Measurements from ENCODE around the gene CEP20.
A peak's percentile ranks its signal among the peaks of the same experiment; 100 is the strongest.

The CEP20 gene

DNA sequence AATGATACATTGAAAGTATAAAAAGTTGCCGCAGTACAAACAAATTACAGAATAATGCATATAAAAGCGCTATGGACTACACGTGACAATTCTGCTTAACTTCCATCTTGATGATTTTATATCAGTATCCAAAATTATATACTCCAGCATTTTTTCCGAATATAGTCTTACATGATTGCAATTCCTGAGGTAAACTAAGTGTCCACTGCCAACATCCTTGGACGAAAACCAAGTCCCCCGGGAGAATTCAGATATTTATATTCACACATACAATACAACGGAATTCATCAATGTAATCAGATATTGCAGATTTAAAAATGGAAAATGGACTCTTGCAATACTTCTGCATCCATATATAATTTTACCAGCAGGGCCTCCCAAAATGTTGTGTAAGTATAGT lies 22.7 kb downstream of the CEP20 start:
- Histone ChIP-seq H3K4me3 (ENCODE audit: low read depth, low read length) (no peak overlapping the region), H3K9me3 (ENCODE audit: severe bottlenecking) (no peaks in the 10 kb centered on the region), H3K27me3 (ENCODE audit: insufficient read depth, low read depth, severe bottlenecking) (no peaks in the 10 kb centered on the region), H3K27ac (no peak overlapping the region), H3K36me3 (peaks cover 29% of the 10 kb centered on the region)
- DNase-seq = no peak
- TF ChIP-seq, protein P1, sequence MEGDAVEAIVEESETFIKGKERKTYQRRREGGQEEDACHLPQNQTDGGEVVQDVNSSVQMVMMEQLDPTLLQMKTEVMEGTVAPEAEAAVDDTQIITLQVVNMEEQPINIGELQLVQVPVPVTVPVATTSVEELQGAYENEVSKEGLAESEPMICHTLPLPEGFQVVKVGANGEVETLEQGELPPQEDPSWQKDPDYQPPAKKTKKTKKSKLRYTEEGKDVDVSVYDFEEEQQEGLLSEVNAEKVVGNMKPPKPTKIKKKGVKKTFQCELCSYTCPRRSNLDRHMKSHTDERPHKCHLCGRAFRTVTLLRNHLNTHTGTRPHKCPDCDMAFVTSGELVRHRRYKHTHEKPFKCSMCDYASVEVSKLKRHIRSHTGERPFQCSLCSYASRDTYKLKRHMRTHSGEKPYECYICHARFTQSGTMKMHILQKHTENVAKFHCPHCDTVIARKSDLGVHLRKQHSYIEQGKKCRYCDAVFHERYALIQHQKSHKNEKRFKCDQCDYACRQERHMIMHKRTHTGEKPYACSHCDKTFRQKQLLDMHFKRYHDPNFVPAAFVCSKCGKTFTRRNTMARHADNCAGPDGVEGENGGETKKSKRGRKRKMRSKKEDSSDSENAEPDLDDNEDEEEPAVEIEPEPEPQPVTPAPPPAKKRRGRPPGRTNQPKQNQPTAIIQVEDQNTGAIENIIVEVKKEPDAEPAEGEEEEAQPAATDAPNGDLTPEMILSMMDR (IDR thresholded peaks at IDR 0.05; ENCODE audit: low read depth, low read length) = no peak

DNA sequence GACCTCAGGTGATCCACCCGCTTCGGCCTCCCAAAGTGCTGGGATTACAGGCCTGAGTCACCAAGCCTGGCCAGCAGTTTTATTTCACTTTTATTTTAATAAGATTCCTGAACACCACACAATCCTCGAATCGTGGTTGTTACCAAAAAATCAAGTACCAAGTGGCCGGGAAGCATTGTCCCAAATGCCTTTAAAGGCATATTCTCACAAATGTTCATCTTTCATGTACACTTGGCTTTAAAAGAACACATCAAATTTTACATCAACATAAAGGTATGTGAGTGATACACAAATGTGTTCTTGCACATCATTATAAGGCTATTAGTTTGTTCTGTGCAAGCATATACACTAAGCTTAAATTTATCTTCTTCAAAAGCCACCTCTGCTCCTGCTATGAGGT lies 23.5 kb downstream of the CEP20 start:
- Histone ChIP-seq H3K27me3 (ENCODE audit: insufficient read depth, low read depth, severe bottlenecking) (no peaks in the 10 kb centered on the region), H3K9me3 (ENCODE audit: severe bottlenecking) (no peaks in the 10 kb centered on the region), H3K27ac (no peak overlapping the region), H3K36me3 (peaks cover 22% of the 10 kb centered on the region), H3K4me3 (ENCODE audit: low read depth, low read length) (no peak overlapping the region)
- TF ChIP-seq, protein P1 (IDR thresholded peaks at IDR 0.05; ENCODE audit: low read depth, low read length) = no peak
- DNase-seq = no peak

DNA sequence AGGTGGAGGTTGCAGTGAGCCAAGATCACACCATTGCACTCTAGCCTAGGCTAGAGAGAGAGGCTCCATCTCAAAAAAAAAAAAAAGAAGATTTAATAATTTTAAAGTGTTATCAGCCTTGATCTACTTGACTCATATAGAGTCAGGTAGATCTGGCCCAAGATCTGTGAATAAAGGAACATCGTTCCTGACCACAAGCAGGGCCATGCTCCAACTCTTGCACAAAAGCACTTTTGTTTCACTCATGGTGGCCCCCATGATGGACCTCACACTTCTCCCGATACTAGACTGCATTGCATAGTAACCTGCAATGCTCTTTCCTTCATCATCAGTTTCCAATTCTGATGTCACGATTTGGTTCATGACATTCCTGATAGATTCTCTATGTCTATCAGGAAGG lies 26.4 kb downstream of the CEP20 start:
- Histone ChIP-seq H3K36me3 (peaks cover 9% of the 10 kb centered on the region), H3K4me3 (ENCODE audit: low read depth, low read length) (no peak overlapping the region), H3K9me3 (ENCODE audit: severe bottlenecking) (no peaks in the 10 kb centered on the region), H3K27me3 (ENCODE audit: insufficient read depth, low read depth, severe bottlenecking) (peaks cover 21% of the 10 kb centered on the region), H3K27ac (no peak overlapping the region)
- DNase-seq = no peak
- TF ChIP-seq, protein P1 (IDR thresholded peaks at IDR 0.05; ENCODE audit: low read depth, low read length) = no peak

DNA sequence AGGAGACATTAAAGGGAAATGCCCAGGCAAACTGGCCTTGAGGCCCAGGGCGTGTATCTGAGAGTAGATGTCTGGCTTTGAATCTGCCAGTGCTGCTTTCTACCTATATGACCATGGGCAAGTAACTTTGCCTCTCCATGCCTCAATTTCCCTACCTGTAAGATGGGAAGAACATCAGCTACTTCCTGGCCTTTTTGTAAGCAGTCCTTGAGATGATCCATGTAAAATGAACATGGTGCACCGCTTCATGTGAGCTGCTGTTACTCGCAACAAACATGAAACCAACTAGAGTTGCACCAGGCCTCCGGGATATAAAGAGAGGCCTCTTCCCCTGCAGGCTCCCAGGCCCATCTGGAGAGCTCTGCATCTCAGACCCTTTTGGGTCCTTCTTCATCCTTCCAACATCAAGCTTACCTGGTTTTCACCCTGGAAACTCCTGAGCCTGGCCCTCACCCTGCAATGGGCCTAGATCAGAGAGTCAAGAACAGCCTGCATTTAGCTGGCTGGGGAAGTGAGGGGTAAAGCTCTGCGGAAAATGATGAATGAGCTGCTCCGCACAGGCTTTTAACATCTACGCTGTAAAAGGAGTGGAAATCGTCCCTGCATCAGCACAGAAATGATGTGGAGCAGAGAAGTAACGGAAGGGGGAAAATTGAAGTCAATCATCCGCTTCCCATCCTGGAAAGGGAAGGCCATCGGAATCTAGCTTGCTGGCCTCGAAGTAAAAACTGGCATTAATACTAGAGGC lies 29.3 kb downstream of the CEP20 start:
- Histone ChIP-seq H3K36me3 (no peaks in the 10 kb centered on the region), H3K4me3 (ENCODE audit: low read depth, low read length) (no peak overlapping the region), H3K27ac (no peak overlapping the region), H3K27me3 (ENCODE audit: insufficient read depth, low read depth, severe bottlenecking) (peaks cover 32% of the 10 kb centered on the region), H3K9me3 (ENCODE audit: severe bottlenecking) (no peaks in the 10 kb centered on the region)
- no peak for DNase-seq
- TF ChIP-seq, protein P1 (IDR thresholded peaks at IDR 0.05; ENCODE audit: low read depth, low read length) = no peak

DNA sequence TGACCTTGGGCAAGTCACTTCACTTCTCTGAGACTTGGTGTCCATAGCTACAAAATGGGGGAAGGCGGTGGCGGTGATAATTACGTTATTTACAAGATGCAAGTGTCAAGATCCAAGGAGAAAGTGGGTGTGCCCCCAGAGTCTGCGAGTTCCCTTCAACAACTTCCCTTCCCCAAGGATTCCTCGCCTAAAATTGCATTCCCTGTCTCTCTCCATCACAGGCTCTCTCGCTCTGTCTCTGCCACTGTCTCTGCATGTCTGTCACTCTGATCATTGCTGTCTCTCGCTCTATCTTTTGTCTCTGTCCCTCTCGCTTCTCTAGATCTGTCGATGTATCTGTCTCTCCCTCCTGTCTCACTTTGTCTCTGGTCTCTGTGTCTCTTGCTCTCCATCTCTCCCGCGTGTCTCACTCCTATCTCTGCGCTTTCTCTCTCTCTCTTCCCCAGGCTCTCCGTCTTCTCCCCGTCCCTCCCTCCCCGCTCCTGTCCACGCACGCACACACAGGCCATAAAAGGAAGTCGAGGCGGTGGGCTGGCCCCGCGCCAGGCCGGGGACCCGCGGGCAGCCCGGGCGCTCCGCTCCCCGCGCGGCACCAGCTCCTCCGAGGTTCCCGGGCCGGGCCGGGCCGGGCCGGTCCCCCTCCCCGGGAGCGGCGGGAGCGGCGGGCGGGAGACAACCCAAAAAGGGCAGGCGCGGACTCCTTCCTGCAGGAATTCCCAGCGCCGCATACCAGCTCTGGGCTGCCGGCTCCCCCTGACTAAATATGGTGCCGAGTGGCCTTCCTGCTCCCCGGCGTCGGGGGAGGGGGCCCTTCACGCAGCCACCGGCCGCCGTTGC lies 30.5 kb downstream of the CEP20 start:
- Histone ChIP-seq H3K9me3 (ENCODE audit: severe bottlenecking) (no peaks in the 10 kb centered on the region), H3K27me3 (ENCODE audit: insufficient read depth, low read depth, severe bottlenecking) (peaks cover 32% of the 10 kb centered on the region), H3K4me3 (ENCODE audit: low read depth, low read length) (peak overlapping the region; percentile 30), H3K36me3 (no peaks in the 10 kb centered on the region), H3K27ac (no peak overlapping the region)
- TF ChIP-seq, protein P1 (IDR thresholded peaks at IDR 0.05; ENCODE audit: low read depth, low read length) = no peak
- DNase-seq = peak; percentile 9
